Stimulated activated CD8-positive, alpha-beta memory T cell treated with anti-CD3 and anti-CD28 coated beads, Interleukin-12 subunit alpha, Interleukin-12 subunit beta, amount 100 ng/mL, for 4 hours (primary cell): ENCODE results near the gene F13A1.

Experiments used
- DNase-seq: peaks from one replicate; pipeline ENCODE4 v3.0.0-alpha.2; 2020; ENCODE audit warnings: low read depth

F13A1 gene

GRCh38 chr6:6191909-6192308 is 128.6 kb downstream of the F13A1 start:
- no peak for DNase-seq

GRCh38 chr6:6191476-6191875 is 129.0 kb downstream of the F13A1 start:
- no peak for DNase-seq

- DNase-seq, result no peak
These were observed 139.8 kb downstream of the F13A1 start for GRCh38 chr6:6180684-6181083.

GRCh38 chr6:6179858-6180623 is 140.4 kb downstream of the F13A1 start:
- DNase-seq, result no peak

- no peak for DNase-seq
These were observed 141.7 kb downstream of the F13A1 start for GRCh38 chr6:6178795-6179194.

- DNase-seq, result no peak
These were observed 142.7 kb downstream of the F13A1 start for GRCh38 chr6:6177754-6178153.

- no peak for DNase-seq
These were observed 143.8 kb downstream of the F13A1 start for GRCh38 chr6:6176586-6177228.

- DNase-seq, result no peak
These were observed 144.3 kb downstream of the F13A1 start for GRCh38 chr6:6176127-6176526.

- DNase-seq, result no peak
These were observed 151.3 kb downstream of the F13A1 start for GRCh38 chr6:6169141-6169540.

- DNase-seq, result no peak
These were observed 154.4 kb downstream of the F13A1 start for GRCh38 chr6:6166064-6166463.

GRCh38 chr6:6164367-6164766 is 156.1 kb downstream of the F13A1 start:
- no peak for DNase-seq

- no peak for DNase-seq
These were observed 166.1 kb downstream of the F13A1 start for GRCh38 chr6:6154335-6154734.

GRCh38 chr6:6152060-6152459 is 168.4 kb downstream of the F13A1 start:
- no peak for DNase-seq

GRCh38 chr6:6148192-6148815 is 172.2 kb downstream of the F13A1 start:
- DNase-seq, result no peak

- DNase-seq, result no peak
These were observed 188.9 kb downstream of the F13A1 start for GRCh38 chr6:6131492-6132109.

- no peak for DNase-seq
These were observed 195.0 kb downstream of the F13A1 start for GRCh38 chr6:6125495-6125894.

GRCh38 chr6:6123803-6124202 is 196.7 kb downstream of the F13A1 start:
- DNase-seq, result no peak

GRCh38 chr6:6121943-6122342 is 198.5 kb downstream of the F13A1 start:
- no peak for DNase-seq

- DNase-seq, result no peak
These were observed 214.9 kb downstream of the F13A1 start for GRCh38 chr6:6105472-6106036.
